Effector memory CD4-positive, alpha-beta T cell (primary cell): Measurements from ENCODE around the gene CD70.
"Not testable (repeated sequence)": the region's sequence is repeated elsewhere in the genome, so short reads cannot be mapped to it uniquely, and the experiment has no call there.

Experiments
- DNase-seq, 3 donors: peaks; one replicate each; pipeline ENCODE4 v3.0.0-alpha.2; 2020
- H3K27ac ChIP-seq: 2 replicates; pipeline ENCODE4 v1.7.0; 2013; ENCODE audit warnings: mild to moderate bottlenecking, low read length, moderate library complexity; ENCODE audit not compliant: insufficient read depth, poor library complexity, severe bottlenecking
- H3K27me3 ChIP-seq: replicated peaks from 2 replicates; pipeline ENCODE4 v1.7.0; 2013; ENCODE audit warnings: mild to moderate bottlenecking, low read length; ENCODE audit not compliant: insufficient read depth, control insufficient read depth, poor library complexity, severe bottlenecking
- H3K36me3 ChIP-seq: 2 replicates; pipeline ENCODE4 v1.7.0; 2013; ENCODE audit warnings: mild to moderate bottlenecking, low read length, moderate library complexity; ENCODE audit not compliant: control insufficient read depth, insufficient read depth
- H3K4me1 ChIP-seq: 2 replicates; pipeline ENCODE4 v1.7.0; 2013; ENCODE audit warnings: low read length, mild to moderate bottlenecking; ENCODE audit not compliant: control insufficient read depth, insufficient read depth, poor library complexity, severe bottlenecking
- H3K4me3 ChIP-seq: 2 replicates; pipeline ENCODE4 v1.7.0; 2013; ENCODE audit warnings: low read length, low read depth, mild to moderate bottlenecking; ENCODE audit not compliant: insufficient read depth, poor library complexity, severe bottlenecking
- H3K9me3 ChIP-seq: 2 replicates; pipeline ENCODE4 v1.7.0; 2013; ENCODE audit warnings: mild to moderate bottlenecking, low read length, moderate library complexity; ENCODE audit not compliant: control insufficient read depth

Gene CD70

DNA sequence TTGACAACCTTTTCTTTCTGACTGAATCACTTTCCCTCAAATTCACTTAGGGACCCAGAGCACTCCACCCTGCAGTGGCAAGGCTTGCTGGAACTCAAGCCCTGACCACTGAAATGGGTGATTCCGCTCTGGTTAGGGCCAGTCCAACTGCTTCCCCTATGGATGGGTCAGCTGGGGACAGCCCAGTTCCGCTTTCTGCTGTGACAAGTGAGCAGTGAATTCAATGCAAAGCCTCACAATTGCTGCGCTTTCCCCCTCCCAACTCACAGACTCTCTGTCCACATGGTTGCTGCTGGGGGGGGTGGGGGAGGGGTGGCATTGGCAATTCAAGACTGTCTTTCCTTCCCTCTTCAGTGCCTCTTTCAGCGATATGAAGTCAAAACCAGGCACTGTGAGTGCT lies 18.7 kb downstream of the CD70 start:
- Histone ChIP-seq H3K27me3 (peaks cover 3% of the 10 kb centered on the region), H3K9me3 (no peaks in the 10 kb centered on the region), H3K27ac (no peak overlapping the region), H3K36me3 (no peaks in the 10 kb centered on the region), H3K4me1 (no peaks in the 10 kb centered on the region), H3K4me3 (no peak overlapping the region)
- DNase-seq: no peak

DNA sequence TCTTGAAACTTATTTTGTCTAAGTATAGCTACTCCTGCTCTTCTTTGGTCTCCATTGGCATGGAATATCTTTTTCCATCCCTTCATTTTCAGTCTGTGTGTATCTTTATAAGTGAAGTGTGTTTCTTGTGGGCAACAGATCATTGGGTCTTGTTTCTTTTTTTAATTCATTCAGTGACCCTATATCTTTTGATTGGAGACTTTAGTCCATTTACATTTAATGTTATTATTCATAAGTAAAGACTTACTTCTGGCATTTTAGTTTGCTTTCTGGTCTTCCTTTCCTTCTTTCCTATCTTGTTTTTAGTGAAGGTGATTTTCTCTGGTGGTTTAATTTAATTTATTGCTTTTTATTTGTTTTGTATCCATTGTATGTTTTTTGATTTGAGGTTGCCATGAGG lies 19.8 kb downstream of the CD70 start:
- H3K27ac ChIP-seq: no peak overlapping the region
- H3K4me3 ChIP-seq: no peak overlapping the region
- H3K4me1 ChIP-seq: no peaks in the 10 kb centered on the region
- peaks cover 3% of the 10 kb centered on the region for H3K27me3 ChIP-seq
- no peak for DNase-seq
- H3K36me3 ChIP-seq: no peaks in the 10 kb centered on the region
- no peaks in the 10 kb centered on the region for H3K9me3 ChIP-seq

GRCh38 chr19:6570764-6571163 lies 20.2 kb downstream of the CD70 start:
- H3K27ac ChIP-seq: no peak overlapping the region
- no peak overlapping the region for H3K4me3 ChIP-seq
- H3K4me1 ChIP-seq: no peaks in the 10 kb centered on the region
- no peak for DNase-seq
- H3K27me3 ChIP-seq: peaks cover 3% of the 10 kb centered on the region
- H3K9me3 ChIP-seq: no peaks in the 10 kb centered on the region
- no peaks in the 10 kb centered on the region for H3K36me3 ChIP-seq

DNA sequence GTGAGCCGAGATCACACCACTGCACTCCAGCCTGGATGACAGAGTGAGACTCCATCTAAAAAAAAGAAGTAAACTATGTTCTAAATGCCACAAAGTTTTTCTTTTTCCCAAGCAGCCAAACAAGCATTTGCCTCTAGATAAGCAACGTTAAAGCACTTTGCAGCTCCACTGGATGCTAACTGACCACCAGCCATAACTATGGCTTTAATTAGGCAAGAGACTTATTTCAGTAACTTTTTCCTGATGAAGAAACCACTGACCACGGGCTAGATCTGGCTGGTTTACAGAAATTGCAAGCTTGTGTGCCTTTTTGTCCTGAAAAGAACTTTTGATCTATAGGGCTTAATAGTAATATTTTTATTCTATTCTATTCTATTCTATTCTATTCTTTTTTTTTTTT lies 22.1 kb downstream of the CD70 start:
- H3K36me3 ChIP-seq: no peaks in the 10 kb centered on the region
- no peak overlapping the region for H3K4me3 ChIP-seq
- no peaks in the 10 kb centered on the region for H3K4me1 ChIP-seq
- DNase-seq: no peak
- peaks cover under 1% of the 10 kb centered on the region for H3K27me3 ChIP-seq
- no peaks in the 10 kb centered on the region for H3K9me3 ChIP-seq
- no peak overlapping the region for H3K27ac ChIP-seq

- no peaks in the 10 kb centered on the region for H3K9me3 ChIP-seq
- DNase-seq: no peak
- no peaks in the 10 kb centered on the region for H3K27me3 ChIP-seq
- no peak overlapping the region for H3K4me3 ChIP-seq
- no peaks in the 10 kb centered on the region for H3K36me3 ChIP-seq
- no peak overlapping the region for H3K27ac ChIP-seq
- H3K4me1 ChIP-seq: no peaks in the 10 kb centered on the region
These were observed 22.9 kb downstream of the CD70 start for GRCh38 chr19:6568010-6568526.

- H3K9me3 ChIP-seq, H3K27me3 ChIP-seq, H3K4me3 ChIP-seq, H3K36me3 ChIP-seq, DNase-seq, H3K27ac ChIP-seq, H3K4me1 ChIP-seq: not testable (repeated sequence)
These were observed 24.2 kb downstream of the CD70 start for GRCh38 chr19:6566727-6567126.

DNA sequence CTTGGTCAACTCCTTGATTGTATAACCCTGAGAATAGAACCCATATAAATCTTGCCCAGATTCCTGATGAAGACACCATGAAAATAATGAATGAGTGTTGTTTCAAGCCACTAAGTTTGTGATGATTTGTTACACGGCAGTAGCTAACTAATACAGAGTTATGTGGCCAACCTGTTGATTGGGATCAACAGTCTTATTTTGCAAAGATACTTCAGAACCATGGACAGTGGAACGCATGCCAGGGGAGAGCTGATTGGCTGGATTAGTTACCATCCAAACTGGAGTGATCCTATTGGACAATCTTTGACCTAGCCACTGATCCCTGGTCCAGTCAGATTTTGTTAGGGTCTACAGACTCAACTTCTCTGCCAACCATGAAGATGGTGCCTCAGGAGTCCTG lies 26.6 kb downstream of the CD70 start:
- no peak for DNase-seq
- Histone ChIP-seq H3K36me3 (no peaks in the 10 kb centered on the region), H3K4me1 (no peaks in the 10 kb centered on the region), H3K27me3 (no peaks in the 10 kb centered on the region), H3K9me3 (no peaks in the 10 kb centered on the region), H3K27ac (no peak overlapping the region), H3K4me3 (no peak overlapping the region)

DNA sequence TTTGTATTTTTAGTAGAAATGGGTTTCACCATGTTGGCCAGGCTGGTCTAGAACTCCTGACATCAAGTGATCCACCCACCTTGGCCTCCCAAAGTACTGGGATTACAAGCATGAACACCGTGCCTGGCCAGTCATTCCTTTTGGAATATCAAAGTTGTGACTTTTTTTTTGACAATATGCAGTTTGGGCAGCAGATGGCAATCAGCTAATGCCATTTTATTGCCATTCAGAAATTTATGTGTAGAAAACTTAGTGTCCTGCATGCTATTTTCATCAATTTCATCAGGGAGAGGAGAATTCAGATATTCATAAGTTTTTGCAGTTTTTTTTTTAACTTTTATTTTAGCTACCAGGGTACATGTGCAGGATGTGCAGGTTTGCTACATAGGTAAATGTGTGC lies 28.5 kb downstream of the CD70 start:
- not testable (repeated sequence) for DNase-seq, H3K36me3 ChIP-seq, H3K4me1 ChIP-seq, H3K27ac ChIP-seq, H3K4me3 ChIP-seq, H3K27me3 ChIP-seq, H3K9me3 ChIP-seq

DNA sequence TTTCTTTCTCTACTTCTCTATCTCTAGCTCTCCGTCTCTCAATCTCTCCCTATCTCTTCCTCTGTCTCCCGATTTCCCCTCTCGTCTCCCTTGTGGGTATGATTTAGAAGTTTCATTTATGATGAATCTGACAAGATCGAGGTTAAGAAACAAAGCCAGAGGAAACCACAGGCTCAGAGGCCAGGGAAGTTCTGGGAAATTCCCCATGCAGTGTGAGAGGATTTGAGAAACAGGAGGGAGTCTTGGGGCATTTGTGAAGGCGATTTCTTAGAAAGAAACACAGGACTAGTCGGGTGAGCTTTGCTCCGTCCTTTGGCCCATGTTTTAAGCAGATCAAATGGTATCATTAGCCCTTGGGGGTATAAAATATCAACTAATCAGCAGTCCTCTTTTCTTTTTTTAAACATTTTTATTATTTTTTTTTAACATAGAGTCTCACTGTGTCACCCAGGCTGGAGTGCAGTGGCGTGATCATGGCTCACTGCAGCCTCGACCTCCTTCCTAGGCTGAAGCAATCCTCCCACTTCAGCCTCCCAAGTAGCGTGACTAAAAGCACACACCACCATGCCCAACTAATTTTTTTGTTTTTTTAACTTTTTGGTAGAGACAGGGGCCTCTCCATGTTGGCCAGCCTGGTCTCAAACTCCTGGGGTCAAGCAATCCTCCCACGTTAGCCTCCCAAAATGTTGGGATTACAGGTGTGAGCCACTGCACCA lies 34.3 kb downstream of the CD70 start:
- no peaks in the 10 kb centered on the region for H3K9me3 ChIP-seq
- H3K4me3 ChIP-seq: no peak overlapping the region
- no peaks in the 10 kb centered on the region for H3K36me3 ChIP-seq
- DNase-seq: no peak
- H3K27me3 ChIP-seq: no peaks in the 10 kb centered on the region
- H3K4me1 ChIP-seq: peaks cover 6% of the 10 kb centered on the region
- no peak overlapping the region for H3K27ac ChIP-seq

DNA sequence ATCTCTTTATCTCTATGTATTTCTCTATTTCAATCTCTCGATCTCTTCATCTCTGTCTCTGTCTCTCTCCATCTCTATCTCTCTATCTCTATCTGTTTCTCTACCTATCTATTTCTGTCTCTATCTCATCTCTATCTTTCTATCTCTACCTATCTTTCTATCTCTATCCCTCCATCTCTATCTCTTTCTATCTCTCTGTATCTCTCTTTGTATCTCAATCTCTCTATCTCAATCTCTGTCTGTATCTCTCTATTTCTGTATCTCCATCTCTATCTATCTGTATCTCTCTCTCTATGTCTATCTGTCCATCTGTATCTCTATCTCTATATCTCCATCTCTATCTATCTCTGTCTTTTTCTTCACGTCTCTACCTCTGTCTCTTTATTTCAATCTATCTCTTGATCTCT lies 34.9 kb downstream of the CD70 start:
- no peaks in the 10 kb centered on the region for H3K9me3 ChIP-seq
- H3K4me1 ChIP-seq: peaks cover 9% of the 10 kb centered on the region
- H3K27ac ChIP-seq: no peak overlapping the region
- DNase-seq: no peak
- H3K27me3 ChIP-seq: no peaks in the 10 kb centered on the region
- H3K4me3 ChIP-seq: no peak overlapping the region
- no peaks in the 10 kb centered on the region for H3K36me3 ChIP-seq
